Neuronal stem cell (in vitro differentiated cells): Measurements from ENCODE around the gene ADGRA1.
A peak's percentile ranks its signal among the peaks of the same experiment; 100 is the strongest.

Experiments
- DNase-seq: peaks from one replicate; pipeline ENCODE4 v3.0.0-alpha.2; 2013; ENCODE audit warnings: low spot score
- H2AFZ ChIP-seq: one replicate; pipeline ENCODE4 v1.6.1; 2013; ENCODE audit warnings: mild to moderate bottlenecking, low read length, inconsistent platforms
- H2AK5ac ChIP-seq: 2 replicates; pipeline ENCODE4 v1.6.1; 2013; ENCODE audit warnings: low read depth, mild to moderate bottlenecking, inconsistent platforms, low read length, moderate library complexity, mixed read lengths
- H2BK120ac ChIP-seq: 2 replicates; pipeline ENCODE4 v1.6.1; 2013; ENCODE audit warnings: low read depth, mild to moderate bottlenecking, inconsistent platforms, low read length, moderate library complexity, mixed read lengths
- H2BK12ac ChIP-seq: one replicate; pipeline ENCODE4 v1.6.1; 2013; ENCODE audit warnings: low read length, inconsistent platforms
- H2BK15ac ChIP-seq: 2 replicates; pipeline ENCODE4 v1.6.1; 2013; ENCODE audit warnings: mild to moderate bottlenecking, low read length, inconsistent platforms, mixed read lengths
- H2BK5ac ChIP-seq: one replicate; pipeline ENCODE4 v1.6.1; 2013; ENCODE audit warnings: inconsistent platforms, mild to moderate bottlenecking, low read length, moderate library complexity
- H3K14ac ChIP-seq: one replicate; pipeline ENCODE4 v1.6.1; 2013; ENCODE audit warnings: low read length, inconsistent platforms
- H3K18ac ChIP-seq: 2 replicates; pipeline ENCODE4 v1.6.1; 2013; ENCODE audit warnings: low read length, inconsistent platforms
- H3K23ac ChIP-seq: 2 replicates; pipeline ENCODE4 v1.6.1; 2013; ENCODE audit warnings: low read depth, mild to moderate bottlenecking, mixed read lengths, low read length, inconsistent platforms; ENCODE audit not compliant: poor library complexity
- H3K27ac ChIP-seq: replicated peaks from 3 replicates; pipeline ENCODE4 v1.5.1; 2013; ENCODE audit warnings: low read length, inconsistent platforms
- H3K27me3 ChIP-seq, 3 experiments: 2 replicates each; pipeline ENCODE4 v1.6.1; 2013; ENCODE audit warnings: low read length in 3 of 3, mild to moderate bottlenecking in 2 of 3, inconsistent platforms in 1 of 3, low read depth in 1 of 3, mixed read lengths in 1 of 3, moderate library complexity in 1 of 3; ENCODE audit not compliant: control insufficient read depth in 3 of 3, insufficient read depth in 3 of 3
- H3K36me3 ChIP-seq, 2 donors: replicated peaks in 1 of 2; 2 replicates each; pipeline ENCODE4 v1.6.1; 2013; ENCODE audit warnings: low read length in 2 of 2; ENCODE audit not compliant: control insufficient read depth in 2 of 2, insufficient read depth in 2 of 2
- H3K4ac ChIP-seq: 2 replicates; pipeline ENCODE4 v1.6.1; 2013; ENCODE audit warnings: inconsistent platforms, mild to moderate bottlenecking, low read length, moderate library complexity
- H3K4me1 ChIP-seq, 2 donors: 1 replicate in 1 of 2; 2 replicates in 1 of 2; pipeline ENCODE4 v1.6.1; 2013; ENCODE audit warnings: low read length in 2 of 2, low read depth in 1 of 2; ENCODE audit not compliant: control insufficient read depth in 2 of 2, insufficient read depth in 1 of 2
- H3K4me2 ChIP-seq: one replicate; pipeline ENCODE4 v1.6.1; 2013; ENCODE audit warnings: mild to moderate bottlenecking, low read length, inconsistent platforms; ENCODE audit not compliant: insufficient read depth, poor library complexity, severe bottlenecking
- H3K4me3 ChIP-seq, 2 donors: 2 replicates each; pipeline ENCODE4 v1.5.1; 2013; ENCODE audit warnings: low read length in 2 of 2, mild to moderate bottlenecking in 2 of 2, inconsistent platforms in 1 of 2, moderate library complexity in 1 of 2
- H3K79me1 ChIP-seq: one replicate; pipeline ENCODE4 v1.6.1; 2013; ENCODE audit warnings: low read depth, mild to moderate bottlenecking, inconsistent platforms, low read length, moderate library complexity
- H3K9ac ChIP-seq: one replicate; pipeline ENCODE4 v1.6.1; 2013; ENCODE audit warnings: mild to moderate bottlenecking, low read depth, low read length, inconsistent platforms; ENCODE audit not compliant: poor library complexity
- H3K9me3 ChIP-seq, 2 donors: replicated peaks in 1 of 2; 2 replicates each; pipeline versions ENCODE3 to v1.6.1; 2013; ENCODE audit warnings: low read length in 2 of 2, mild to moderate bottlenecking in 2 of 2, inconsistent platforms in 1 of 2, low read depth in 1 of 2, mixed read lengths in 1 of 2, moderate library complexity in 1 of 2; ENCODE audit not compliant: control insufficient read depth in 2 of 2, insufficient read depth in 1 of 2
- H4K8ac ChIP-seq: one replicate; pipeline ENCODE4 v1.6.1; 2013; ENCODE audit warnings: low read depth, mild to moderate bottlenecking, inconsistent platforms, low read length, moderate library complexity
- H4K91ac ChIP-seq: one replicate; pipeline ENCODE4 v1.6.1; 2013; ENCODE audit warnings: low read length, low read depth, mild to moderate bottlenecking, inconsistent platforms; ENCODE audit not compliant: poor library complexity
- WGBS, 2 donors: extraction: QIAGEN DNeasy Blood & Tissue Kit; methylation state at CpG; one replicate each; pipeline ENCODE4 v1.1.7; 2013; ENCODE audit warnings: missing lambda C conversion rate in 2 of 2, mixed read lengths in 1 of 2; ENCODE audit not compliant: insufficient read length in 2 of 2, insufficient replicate concordance in 1 of 2; ENCODE audit errors: extremely low coverage in 2 of 2; 5-methylcytosine and 5-hydroxymethylcytosine counted together

The ADGRA1 gene

GRCh38 chr10:133103311-133103910 is 15.7 kb downstream of the ADGRA1 start:
- Histone ChIP-seq H3K9me3 (peaks cover 6 to 22% of the 10 kb centered on the region in 2 donors), H3K36me3 (no peaks in the 10 kb centered on the region), H2BK5ac (peak overlapping the region; percentile 87), H3K4me2 (no peak overlapping the region), H3K4ac (peak overlapping the region; percentile 41), H3K9ac (no peak overlapping the region), H2BK120ac (peak overlapping the region; percentile 47), H3K23ac (no peak overlapping the region), H3K79me1 (peaks cover 2% of the 10 kb centered on the region), H2AFZ (no peak overlapping the region), H3K18ac (peak overlapping the region; percentile 44), H3K4me1 (peaks cover 13 to 19% of the 10 kb centered on the region in 2 donors), H4K91ac (no peak overlapping the region), H2BK12ac (peak overlapping the region; percentile 41), H3K27ac (no peak overlapping the region), H3K4me3 (no peak overlapping the region), H3K27me3 (peaks cover 0 to 35% (median 0%) of the 10 kb centered on the region in 3 experiments), H3K14ac (peak overlapping the region; percentile 71), H2BK15ac (peak overlapping the region; percentile 38), H4K8ac (no peak overlapping the region), H2AK5ac (peak overlapping the region; percentile 61)
- no peak for DNase-seq
- WGBS, 2 donors, result no CpG with 5 or more reads among the region's 24 CpGs

GRCh38 chr10:133104068-133104962 is 16.6 kb downstream of the ADGRA1 start:
- Histone ChIP-seq H2AFZ (no peak overlapping the region), H3K27ac (no peak overlapping the region), H2BK5ac (peak overlapping the region; percentile 87), H3K4ac (peak overlapping the region; percentile 89), H2BK15ac (peak overlapping the region; percentile 26), H4K8ac (no peak overlapping the region), H3K9me3 (peaks cover 9 to 22% of the 10 kb centered on the region in 2 donors), H2BK12ac (peak overlapping the region; percentile 80), H3K27me3 (peaks cover 0 to 35% (median 0%) of the 10 kb centered on the region in 3 experiments), H4K91ac (no peak overlapping the region), H3K79me1 (no peaks in the 10 kb centered on the region), H3K18ac (peak overlapping the region; percentile 83), H3K14ac (no peak overlapping the region), H3K36me3 (no peaks in the 10 kb centered on the region), H3K9ac (peak overlapping the region; percentile 12), H2BK120ac (peak overlapping the region; percentile 41), H2AK5ac (peak overlapping the region; percentile 56), H3K4me1 (peaks cover 13 to 19% of the 10 kb centered on the region in 2 donors), H3K4me3 (no peak overlapping the region), H3K4me2 (no peak overlapping the region), H3K23ac (no peak overlapping the region)
- WGBS, 2 donors, result no CpG with 5 or more reads among the region's 40 CpGs
- DNase-seq, result no peak

GRCh38 chr10:133104963-133105640 is 17.4 kb downstream of the ADGRA1 start:
- Histone ChIP-seq H3K23ac (no peak overlapping the region), H3K79me1 (no peaks in the 10 kb centered on the region), H4K8ac (peak overlapping the region; percentile 9), H3K9me3 (peaks cover 11 to 22% of the 10 kb centered on the region in 2 donors), H3K4me1 (peaks cover 13 to 19% of the 10 kb centered on the region in 2 donors), H2AFZ (no peak overlapping the region), H3K27me3 (peaks cover 0 to 30% (median 0%) of the 10 kb centered on the region in 3 experiments), H3K14ac (peak overlapping the region; percentile 5), H4K91ac (no peak overlapping the region), H2BK15ac (no peak overlapping the region), H2BK12ac (no peak overlapping the region), H3K4me2 (no peak overlapping the region), H3K4ac (no peak overlapping the region), H3K9ac (peak overlapping the region; percentile 12), H3K4me3 (no peak overlapping the region), H2AK5ac (peak overlapping the region; percentile 67), H2BK120ac (peak overlapping the region; percentile 41), H3K27ac (no peak overlapping the region), H3K18ac (peak overlapping the region; percentile 83), H2BK5ac (no peak overlapping the region), H3K36me3 (no peaks in the 10 kb centered on the region)
- no CpG with 5 or more reads among the region's 30 CpGs for WGBS, 2 donors
- no peak for DNase-seq
